ENCODE measurements around the gene C5orf46.

DNA sequence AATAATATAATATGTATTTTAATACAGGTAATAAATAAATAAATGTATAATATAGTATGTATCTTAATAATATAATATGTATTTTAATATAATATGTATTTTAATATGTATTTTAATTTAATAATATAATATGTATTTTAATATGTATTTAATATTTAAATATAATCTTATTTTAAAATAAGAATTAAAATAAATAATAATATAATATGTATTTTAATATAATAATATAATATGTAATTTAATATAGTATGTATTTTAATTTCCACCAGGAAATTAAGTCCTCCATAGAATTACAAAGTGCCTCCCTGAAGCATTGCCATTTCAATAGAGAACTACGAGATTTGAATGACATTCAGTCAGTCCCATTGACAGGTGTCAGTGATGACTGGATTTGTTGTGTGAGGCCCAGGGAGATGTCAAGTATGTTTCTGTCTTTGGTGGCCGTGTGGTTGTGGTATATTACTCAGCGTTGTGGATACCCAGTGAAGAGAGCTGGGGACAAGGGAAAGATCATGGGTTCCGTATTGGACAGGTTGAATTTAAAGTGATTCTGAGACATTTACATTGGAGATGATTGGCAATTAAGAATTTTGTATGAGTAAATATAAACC, 14.2 kb upstream of the C5orf46 start:
- TF ChIP-seq GATA3 (IDR thresholded peaks at IDR 0.05; ENCODE audit: low read depth, low read length) = no peak
- no peak for TF ChIP-seq GATA2 (IDR thresholded peaks at IDR 0.05; ENCODE audit: low read depth, low read length)
